ENCODE results near the gene TRA2A.

- TF ChIP-seq MYC (IDR thresholded peaks at IDR 0.05; ENCODE audit: low read depth, low read length) (no peak), MYC (CRISPR knock-in tag; IDR thresholded peaks at IDR 0.05; ENCODE audit: borderline replicate concordance, low read depth) (no peak), SRSF3 (IDR thresholded peaks at IDR 0.05; ENCODE audit: insufficient read depth, low read length) (no peak)
Observed at GRCh38 chr7:23514755-23515154, 17.0 kb downstream of the TRA2A start.

Measured in K562 (cell line).